Testis (tissue), 2 donors: ENCODE measurements around the gene METRNL.

Source experiments
- CTCF ChIP-seq, 3 experiments: fragments of 450-650 bp in 2 of 3; fragments of 200-600 bp in 1 of 3; sonication (generic) in 1 of 3; IDR thresholded peaks; one replicate each; pipeline ENCODE4 v1.5.1; 2016 to 2019; ENCODE audit warnings: antibody characterized with exemption in 3 of 3, mild to moderate bottlenecking in 2 of 3, moderate library complexity in 1 of 3
- POLR2A ChIP-seq: fragments of 450-650 bp; IDR thresholded peaks from one replicate; pipeline ENCODE4 v1.6.1; 2017; ENCODE audit warnings: antibody characterized with exemption, mild to moderate bottlenecking, moderate library complexity

GRCh38 chr17:83069571-83069906 lies 9.9 kb upstream of the METRNL start:
- TF ChIP-seq CTCF (IDR thresholded peaks at IDR 0.05) (no peak), POLR2A (no peak)
